HEK293 (cell line): ENCODE measurements around the gene SNTG2.

Experiments used
- CTCF ChIA-PET: fragments of 350-600 bp; formaldehyde crosslinking; extraction: SDS; loops from one replicate; lab custom pipeline; 2021; ENCODE audit warnings: antibody characterized with exemption; lab: Yijun Ruan, JAX
- POLR2A ChIA-PET: fragments of 300-600 bp; formaldehyde crosslinking; extraction: SDS; loops from one replicate; lab custom pipeline; 2020; ENCODE audit warnings: antibody characterized with exemption, inconsistent platforms; lab: Yijun Ruan, JAX
- H3K27ac ChIP-seq: fragments of 200-500 bp; sonication (Bioruptor generic); 2 replicates; pipeline ENCODE4 v1.5.1; 2014; ENCODE audit warnings: low read depth, low read length, control low read depth, inconsistent platforms; ENCODE audit errors: extremely low read depth
- H3K36me3 ChIP-seq, 2 experiments: fragments of 200-500 bp in 1 of 2; sonication (Bioruptor generic) in 1 of 2; 1 replicate in 1 of 2; 2 replicates in 1 of 2; pipeline ENCODE4 v1.5.1; 2014 to 2017; ENCODE audit warnings: inconsistent platforms in 2 of 2, low read length in 2 of 2; ENCODE audit not compliant: control insufficient read depth in 2 of 2, insufficient read depth in 1 of 2
- H3K4me1 ChIP-seq: fragments of 200-500 bp; sonication (Bioruptor generic); 2 replicates; pipeline ENCODE4 v1.5.1; 2014; ENCODE audit warnings: mild to moderate bottlenecking, low read length, inconsistent platforms; ENCODE audit not compliant: control insufficient read depth, insufficient read depth
- H3K4me3 ChIP-seq: 2 replicates; pipeline ENCODE4 v1.5.1; 2011; ENCODE audit warnings: low read depth, mild to moderate bottlenecking, control low read depth, low read length, moderate library complexity
- H3K9me3 ChIP-seq: fragments of 200-500 bp; sonication (Bioruptor generic); 2 replicates; pipeline ENCODE4 v1.5.1; 2014; ENCODE audit warnings: low read depth, low read length, inconsistent platforms; ENCODE audit not compliant: control insufficient read depth, insufficient read depth
- BCL11A ChIP-seq: fragments of 450-650 bp; formaldehyde crosslinking; IDR thresholded peaks from 2 replicates; pipeline ENCODE4 v1.5.1; 2016; ENCODE audit warnings: low read depth, missing biosample characterization, missing genetic modification characterization
- EGR2 ChIP-seq: fragments of 450-650 bp; formaldehyde crosslinking; IDR thresholded peaks from 2 replicates; pipeline ENCODE4 v1.5.1; 2016; ENCODE audit warnings: low read depth, missing biosample characterization, missing genetic modification characterization
- GLI4 ChIP-seq: fragments of 450-650 bp; formaldehyde crosslinking; IDR thresholded peaks from 2 replicates; pipeline ENCODE4 v1.5.1; 2016; ENCODE audit warnings: missing biosample characterization, missing genetic modification characterization
- PRDM1 ChIP-seq: fragments of 450-650 bp; formaldehyde crosslinking; IDR thresholded peaks from 2 replicates; pipeline ENCODE4; 2016; ENCODE audit warnings: missing biosample characterization, missing genetic modification characterization
- TRIM28 ChIP-seq: IDR thresholded peaks from 2 replicates; pipeline ENCODE4 v1.6.1; 2011; ENCODE audit warnings: low read length, control low read depth, borderline replicate concordance
- ZBTB21 ChIP-seq: fragments of 450-650 bp; formaldehyde crosslinking; IDR thresholded peaks from 2 replicates; pipeline ENCODE4 v1.5.1; 2017; ENCODE audit warnings: missing biosample characterization, missing genetic modification characterization
- ZFP37 ChIP-seq: fragments of 450-650 bp; formaldehyde crosslinking; IDR thresholded peaks from 2 replicates; pipeline ENCODE4 v1.5.1; 2016; ENCODE audit warnings: missing biosample characterization, missing genetic modification characterization
- ZNF211 ChIP-seq: fragments of 450-650 bp; formaldehyde crosslinking; IDR thresholded peaks from 2 replicates; pipeline ENCODE4 v1.5.1; 2016; ENCODE audit warnings: low read depth, missing biosample characterization, missing genetic modification characterization
- ZNF248 ChIP-seq: fragments of 450-650 bp; formaldehyde crosslinking; IDR thresholded peaks from 2 replicates; pipeline ENCODE4 v1.5.1; 2017; ENCODE audit warnings: missing biosample characterization, missing genetic modification characterization
- ZNF292 ChIP-seq: fragments of 450-650 bp; formaldehyde crosslinking; IDR thresholded peaks from 2 replicates; pipeline ENCODE4 v1.5.1; 2016; ENCODE audit warnings: low read depth, missing biosample characterization, missing genetic modification characterization, borderline replicate concordance
- ZNF501 ChIP-seq: fragments of 450-650 bp; formaldehyde crosslinking; IDR thresholded peaks from 2 replicates; pipeline ENCODE4 v1.5.1; 2016; ENCODE audit warnings: missing biosample characterization, missing genetic modification characterization
- ZNF549 ChIP-seq: fragments of 450-650 bp; IDR thresholded peaks from 2 replicates; pipeline ENCODE4 v1.5.1; 2018; ENCODE audit warnings: missing biosample characterization, missing genetic modification characterization, mild to moderate bottlenecking, inconsistent platforms, moderate library complexity
- ZNF645 ChIP-seq: fragments of 450-650 bp; formaldehyde crosslinking; IDR thresholded peaks from 2 replicates; pipeline ENCODE4; 2016; ENCODE audit warnings: missing biosample characterization, missing genetic modification characterization
- ZNF692 ChIP-seq: fragments of 450-650 bp; formaldehyde crosslinking; IDR thresholded peaks from 2 replicates; pipeline ENCODE4 v1.5.1; 2016; ENCODE audit warnings: missing biosample characterization, missing genetic modification characterization
- ZNF776 ChIP-seq: fragments of 450-650 bp; formaldehyde crosslinking; IDR thresholded peaks from 2 replicates; pipeline ENCODE4 v1.5.0; 2017; ENCODE audit warnings: missing biosample characterization, missing genetic modification characterization, borderline replicate concordance
- ZNF830 ChIP-seq: fragments of 450-650 bp; IDR thresholded peaks from 2 replicates; pipeline ENCODE4 v1.5.0; 2018; ENCODE audit warnings: missing biosample characterization, missing genetic modification characterization, low read depth, mild to moderate bottlenecking, moderate library complexity
- TF ChIP-seq, protein P1 (sequence below): fragments of 450-650 bp; formaldehyde crosslinking; IDR thresholded peaks from 2 replicates; pipeline ENCODE4 v1.5.1; 2016; ENCODE audit warnings: missing biosample characterization, missing genetic modification characterization
- TF ChIP-seq, protein P2 (sequence below): fragments of 450-650 bp; formaldehyde crosslinking; optimal IDR thresholded peaks from 2 replicates; pipeline ENCODE3; 2016; ENCODE audit warnings: missing biosample characterization, mild to moderate bottlenecking, missing genetic modification characterization

SNTG2 gene

DNA sequence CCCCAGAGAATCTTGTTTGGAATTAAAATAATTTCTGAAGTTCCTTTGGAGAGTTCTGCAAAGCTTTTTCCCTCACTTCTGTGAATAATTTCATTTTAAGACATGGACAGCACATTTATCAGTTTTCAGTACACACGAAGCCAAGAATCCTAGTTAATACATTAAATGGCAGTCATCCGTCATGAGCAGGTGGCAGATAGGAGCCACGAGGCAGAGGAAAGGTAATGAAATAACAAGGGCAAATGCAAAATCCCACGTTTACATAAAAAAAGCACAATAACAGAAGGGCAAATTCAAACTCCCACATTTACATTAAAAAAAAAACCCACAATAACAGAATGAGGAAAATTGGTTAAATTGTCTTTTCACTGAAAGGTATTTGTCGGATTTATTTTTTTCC, 25.9 kb upstream of the SNTG2 start:
- H3K9me3 ChIP-seq = no peaks in the 10 kb centered on the region
- POLR2A ChIA-PET = no interaction called here
- CTCF ChIA-PET = no interaction called here
- no peak overlapping the region for H3K27ac ChIP-seq
- H3K4me3 ChIP-seq = no peak overlapping the region
- no peak for TF ChIP-seq ZBTB21 (tag by site-specific recombination)
- TF ChIP-seq ZNF830 (tag by site-specific recombination) = no peak
- H3K4me1 ChIP-seq = no peaks in the 10 kb centered on the region
- no peaks in the 10 kb centered on the region for H3K36me3 ChIP-seq

GRCh38 chr2:925309-925708, 25.3 kb upstream of the SNTG2 start:
- ChIA-PET CTCF (no interaction called here), POLR2A (no interaction called here)
- no peaks in the 10 kb centered on the region for H3K4me1 ChIP-seq
- TF ChIP-seq PRDM1 (tag by site-specific recombination) = no peak
- no peak for TF ChIP-seq ZNF211 (tag by site-specific recombination)
- no peak for TF ChIP-seq GLI4
- TF ChIP-seq ZNF501 (tag by site-specific recombination) = no peak
- TF ChIP-seq, all 188 proteins: peak for 0
- Histone ChIP-seq H3K9me3 (no peaks in the 10 kb centered on the region), H3K27ac (no peak overlapping the region), H3K36me3 (no peaks in the 10 kb centered on the region), H3K4me3 (no peak overlapping the region)

DNA sequence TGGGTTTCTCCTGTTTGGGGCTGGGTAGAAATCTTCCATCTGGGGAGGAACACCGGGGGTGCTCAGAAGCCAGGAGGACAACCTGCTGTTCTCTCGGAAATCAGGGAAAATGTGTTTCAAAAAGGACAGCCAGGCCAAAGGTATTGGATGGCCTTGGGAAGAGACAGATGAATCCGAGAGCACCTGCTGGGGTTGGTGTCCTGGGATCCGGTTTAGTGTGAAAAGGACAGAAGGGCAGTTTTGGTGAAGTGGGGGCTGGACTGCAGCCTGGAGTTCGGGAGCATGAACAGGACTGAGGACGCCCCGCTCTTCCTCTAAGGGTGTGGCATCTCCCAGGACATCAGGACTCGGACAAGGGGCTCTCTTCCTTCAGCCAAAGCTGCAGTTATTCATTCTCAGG, 24.9 kb upstream of the SNTG2 start:
- TF ChIP-seq, protein P1, sequence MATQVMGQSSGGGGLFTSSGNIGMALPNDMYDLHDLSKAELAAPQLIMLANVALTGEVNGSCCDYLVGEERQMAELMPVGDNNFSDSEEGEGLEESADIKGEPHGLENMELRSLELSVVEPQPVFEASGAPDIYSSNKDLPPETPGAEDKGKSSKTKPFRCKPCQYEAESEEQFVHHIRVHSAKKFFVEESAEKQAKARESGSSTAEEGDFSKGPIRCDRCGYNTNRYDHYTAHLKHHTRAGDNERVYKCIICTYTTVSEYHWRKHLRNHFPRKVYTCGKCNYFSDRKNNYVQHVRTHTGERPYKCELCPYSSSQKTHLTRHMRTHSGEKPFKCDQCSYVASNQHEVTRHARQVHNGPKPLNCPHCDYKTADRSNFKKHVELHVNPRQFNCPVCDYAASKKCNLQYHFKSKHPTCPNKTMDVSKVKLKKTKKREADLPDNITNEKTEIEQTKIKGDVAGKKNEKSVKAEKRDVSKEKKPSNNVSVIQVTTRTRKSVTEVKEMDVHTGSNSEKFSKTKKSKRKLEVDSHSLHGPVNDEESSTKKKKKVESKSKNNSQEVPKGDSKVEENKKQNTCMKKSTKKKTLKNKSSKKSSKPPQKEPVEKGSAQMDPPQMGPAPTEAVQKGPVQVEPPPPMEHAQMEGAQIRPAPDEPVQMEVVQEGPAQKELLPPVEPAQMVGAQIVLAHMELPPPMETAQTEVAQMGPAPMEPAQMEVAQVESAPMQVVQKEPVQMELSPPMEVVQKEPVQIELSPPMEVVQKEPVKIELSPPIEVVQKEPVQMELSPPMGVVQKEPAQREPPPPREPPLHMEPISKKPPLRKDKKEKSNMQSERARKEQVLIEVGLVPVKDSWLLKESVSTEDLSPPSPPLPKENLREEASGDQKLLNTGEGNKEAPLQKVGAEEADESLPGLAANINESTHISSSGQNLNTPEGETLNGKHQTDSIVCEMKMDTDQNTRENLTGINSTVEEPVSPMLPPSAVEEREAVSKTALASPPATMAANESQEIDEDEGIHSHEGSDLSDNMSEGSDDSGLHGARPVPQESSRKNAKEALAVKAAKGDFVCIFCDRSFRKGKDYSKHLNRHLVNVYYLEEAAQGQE (tag by site-specific recombination) = no peak
- ChIA-PET POLR2A (no interaction called here), CTCF (interaction anchor here (0.7 kb wide), 2 partner anchors 34 to 375 kb away, joined by 3 to 4 read pairs; no protein-coding TSS in a partner anchor)
- no peaks in the 10 kb centered on the region for H3K4me1 ChIP-seq
- no peak overlapping the region for H3K4me3 ChIP-seq
- H3K9me3 ChIP-seq = no peaks in the 10 kb centered on the region
- H3K36me3 ChIP-seq = no peaks in the 10 kb centered on the region
- no peak overlapping the region for H3K27ac ChIP-seq

- TF ChIP-seq TRIM28 = no peak
- CTCF ChIA-PET = interaction anchor here (0.7 kb wide), 2 partner anchors 34 to 376 kb away, joined by 3 to 4 read pairs; no protein-coding TSS in a partner anchor
- Histone ChIP-seq H3K9me3 (no peaks in the 10 kb centered on the region), H3K27ac (no peak overlapping the region), H3K4me1 (no peaks in the 10 kb centered on the region), H3K36me3 (no peaks in the 10 kb centered on the region), H3K4me3 (no peak overlapping the region)
- POLR2A ChIA-PET = no interaction called here
Observed at GRCh38 chr2:926259-926793, 24.3 kb upstream of the SNTG2 start.

GRCh38 chr2:926896-927295, 23.8 kb upstream of the SNTG2 start:
- Histone ChIP-seq H3K27ac (no peak overlapping the region), H3K9me3 (no peaks in the 10 kb centered on the region), H3K36me3 (no peaks in the 10 kb centered on the region), H3K4me3 (no peak overlapping the region), H3K4me1 (no peaks in the 10 kb centered on the region)
- POLR2A ChIA-PET = no interaction called here
- CTCF ChIA-PET = no interaction called here
- TF ChIP-seq ZNF549 (tag by site-specific recombination) = no peak
- no peak for TF ChIP-seq ZNF248 (tag by site-specific recombination)
- TF ChIP-seq, protein P2, sequence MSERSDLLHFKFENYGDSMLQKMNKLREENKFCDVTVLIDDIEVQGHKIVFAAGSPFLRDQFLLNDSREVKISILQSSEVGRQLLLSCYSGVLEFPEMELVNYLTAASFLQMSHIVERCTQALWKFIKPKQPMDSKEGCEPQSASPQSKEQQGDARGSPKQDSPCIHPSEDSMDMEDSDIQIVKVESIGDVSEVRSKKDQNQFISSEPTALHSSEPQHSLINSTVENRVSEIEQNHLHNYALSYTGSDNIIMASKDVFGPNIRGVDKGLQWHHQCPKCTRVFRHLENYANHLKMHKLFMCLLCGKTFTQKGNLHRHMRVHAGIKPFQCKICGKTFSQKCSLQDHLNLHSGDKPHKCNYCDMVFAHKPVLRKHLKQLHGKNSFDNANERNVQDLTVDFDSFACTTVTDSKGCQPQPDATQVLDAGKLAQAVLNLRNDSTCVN (tag by site-specific recombination) = no peak
- TF ChIP-seq ZNF292 = no peak
- no peak for TF ChIP-seq EGR2
- no peak for TF ChIP-seq BCL11A (tag by site-specific recombination)
- no peak for TF ChIP-seq ZNF645
- no peak for TF ChIP-seq ZNF776 (tag by site-specific recombination)
- no peak for TF ChIP-seq ZNF692 (tag by site-specific recombination)
- TF ChIP-seq ZFP37 (tag by site-specific recombination) = no peak
